ENCODE measurements around the gene RABGAP1L.

The RABGAP1L gene

GRCh38 chr1:174736831-174737230, 577.5 kb downstream of the RABGAP1L start:
- DNase-seq: no peak

DNA sequence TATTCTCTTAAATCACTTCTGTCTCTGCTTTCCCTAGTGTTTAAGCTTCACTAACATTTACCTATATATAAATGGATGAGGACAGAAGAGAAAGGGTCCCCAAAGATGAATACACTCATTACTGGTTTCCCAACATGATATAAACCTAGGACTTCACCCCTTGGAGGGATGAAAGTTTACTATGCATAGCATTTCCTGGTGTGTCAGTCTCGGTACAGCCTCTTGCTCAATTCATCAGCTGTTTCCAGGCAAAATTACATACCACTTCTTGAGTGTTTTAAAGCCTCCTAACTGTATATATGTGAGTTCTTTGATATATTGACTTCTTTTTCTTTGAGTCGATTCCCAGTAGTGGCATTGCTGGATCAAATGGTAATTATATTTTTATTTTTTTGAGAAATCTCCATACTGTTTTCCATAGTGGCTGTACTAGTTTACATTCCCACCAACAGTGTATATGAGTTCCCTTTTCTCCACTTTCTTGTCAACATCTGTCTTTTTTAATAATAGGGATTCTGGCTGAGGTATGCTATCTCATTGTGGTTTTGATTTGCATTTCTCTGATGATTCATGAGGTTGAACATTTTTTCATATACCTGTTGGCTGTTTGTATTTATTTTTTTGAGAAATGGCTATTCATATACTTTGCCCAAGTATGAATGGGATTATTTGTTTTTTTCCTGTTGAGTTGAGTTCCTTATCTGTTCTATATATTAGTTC, 581.1 kb downstream of the RABGAP1L start:
- DNase-seq: no peak

DNA sequence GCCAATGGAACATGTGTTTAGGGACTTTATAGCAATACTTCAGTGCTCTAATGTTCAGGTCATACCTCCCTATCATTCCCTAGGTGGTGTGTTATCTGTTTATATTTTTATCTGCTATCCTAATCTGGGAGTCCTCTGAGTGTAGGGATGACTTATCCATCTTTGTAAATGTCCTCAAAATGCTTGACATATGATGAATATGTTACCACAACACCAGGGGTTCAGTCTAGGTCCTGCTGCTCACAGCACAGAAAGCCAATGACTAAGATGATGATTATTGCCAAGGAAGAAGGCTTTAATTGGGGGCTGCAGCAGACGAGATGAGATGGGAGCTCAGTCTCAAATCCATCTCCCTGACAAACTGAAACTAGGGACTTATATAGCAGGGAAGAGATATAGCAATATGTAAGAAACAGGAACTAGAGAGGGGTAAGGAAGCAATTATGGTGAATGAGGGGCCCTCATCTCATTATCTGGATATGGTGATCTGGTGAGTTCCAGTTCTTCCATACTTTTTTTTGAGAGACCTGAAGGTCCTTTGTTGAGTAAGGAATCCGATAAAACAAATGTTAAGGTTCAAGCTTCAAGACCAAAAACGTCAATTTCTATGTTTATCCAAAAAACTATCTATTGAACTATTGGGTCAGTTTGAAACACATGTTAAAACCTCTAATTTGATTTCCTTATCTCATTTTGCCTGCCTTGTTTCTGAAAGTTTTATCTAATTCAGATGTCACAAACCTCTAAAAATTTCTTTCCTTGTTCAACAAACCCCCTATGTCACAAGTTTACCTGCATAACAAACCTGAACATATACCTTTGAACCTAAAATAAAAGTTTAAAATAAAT, 583.7 kb downstream of the RABGAP1L start:
- no peak for DNase-seq

GRCh38 chr1:174743654-174744561, 584.6 kb downstream of the RABGAP1L start:
- DNase-seq: no peak

GRCh38 chr1:174744886-174745285, 585.6 kb downstream of the RABGAP1L start:
- DNase-seq: no peak

DNA sequence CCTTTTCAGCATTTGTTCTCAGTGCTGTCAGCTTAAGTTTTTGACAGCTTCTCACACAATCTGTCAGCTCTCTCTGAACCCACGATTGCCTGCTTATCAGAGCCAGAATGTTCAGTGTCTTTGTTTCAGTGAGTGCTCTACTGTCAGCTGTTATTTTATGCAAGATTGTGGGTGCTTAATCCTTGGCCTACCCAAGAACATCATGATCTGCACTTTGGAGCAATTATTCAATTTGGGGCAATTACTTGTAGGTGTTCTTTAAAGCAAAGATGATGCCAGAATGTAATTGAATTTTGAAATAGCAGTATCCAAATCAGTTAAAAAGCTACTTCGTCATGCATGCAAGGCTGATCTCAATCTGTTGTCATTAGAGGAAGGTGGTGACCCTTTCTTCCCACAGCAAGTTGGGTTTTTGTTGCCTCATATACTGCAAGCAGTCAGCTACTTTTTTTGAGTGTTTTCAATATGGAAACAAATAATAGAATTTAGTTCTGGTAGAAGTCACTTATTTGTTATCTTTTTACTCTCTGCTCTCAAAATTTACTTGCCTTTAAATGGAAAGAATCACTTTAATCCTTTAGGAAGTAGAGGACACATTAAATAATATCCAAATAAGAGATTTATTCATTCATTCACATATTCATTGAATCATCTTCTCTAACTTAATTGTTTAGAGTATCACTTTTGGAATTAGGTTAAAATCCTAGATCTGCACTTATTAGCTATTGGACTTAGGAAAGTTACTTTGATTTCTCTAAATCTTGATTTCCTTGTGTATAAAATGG, 586.9 kb downstream of the RABGAP1L start:
- no peak for DNase-seq

DNA sequence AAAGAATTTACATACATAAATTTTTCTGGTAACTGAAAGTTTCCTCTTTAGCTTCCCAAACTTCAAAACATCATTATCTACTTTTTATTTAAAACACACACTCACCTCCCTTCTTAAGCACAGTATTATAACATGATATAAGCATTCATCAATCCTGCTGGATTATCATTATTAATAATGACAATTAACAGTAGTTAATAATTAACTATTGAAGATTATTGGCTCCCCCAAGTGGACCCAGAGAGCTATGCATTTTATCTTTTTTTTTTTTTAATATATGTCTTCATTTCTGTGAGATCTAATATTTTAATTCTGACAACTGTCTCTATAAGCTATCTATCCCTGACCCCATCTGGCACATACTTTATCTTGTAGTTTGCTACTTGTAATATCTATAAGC, 588.3 kb downstream of the RABGAP1L start:
- DNase-seq: no peak

- DNase-seq: no peak
Observed at GRCh38 chr1:174748586-174748985, 589.3 kb downstream of the RABGAP1L start.

- DNase-seq: no peak
Observed at GRCh38 chr1:174753131-174753530, 593.8 kb downstream of the RABGAP1L start.

DNA sequence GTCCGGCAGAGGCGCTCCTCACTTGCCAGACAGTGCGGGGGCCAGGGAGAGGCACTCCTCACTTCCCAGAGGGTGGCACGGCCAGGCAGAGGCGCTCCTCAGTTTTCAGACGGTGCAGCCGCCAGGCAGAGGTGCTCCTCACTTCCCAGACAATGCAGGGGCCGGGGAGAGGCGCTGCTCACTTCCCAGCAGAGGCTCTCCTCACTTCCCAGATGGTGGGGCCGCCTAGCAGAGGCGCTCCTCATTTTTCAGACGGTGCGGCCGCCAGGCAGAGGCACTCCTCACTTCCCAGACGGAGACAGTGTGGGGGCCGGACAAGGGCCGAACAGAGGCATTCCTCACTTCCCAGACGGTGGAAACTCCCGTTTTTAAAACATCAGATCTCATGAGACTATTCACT, 602.0 kb downstream of the RABGAP1L start:
- DNase-seq: no peak

DNA sequence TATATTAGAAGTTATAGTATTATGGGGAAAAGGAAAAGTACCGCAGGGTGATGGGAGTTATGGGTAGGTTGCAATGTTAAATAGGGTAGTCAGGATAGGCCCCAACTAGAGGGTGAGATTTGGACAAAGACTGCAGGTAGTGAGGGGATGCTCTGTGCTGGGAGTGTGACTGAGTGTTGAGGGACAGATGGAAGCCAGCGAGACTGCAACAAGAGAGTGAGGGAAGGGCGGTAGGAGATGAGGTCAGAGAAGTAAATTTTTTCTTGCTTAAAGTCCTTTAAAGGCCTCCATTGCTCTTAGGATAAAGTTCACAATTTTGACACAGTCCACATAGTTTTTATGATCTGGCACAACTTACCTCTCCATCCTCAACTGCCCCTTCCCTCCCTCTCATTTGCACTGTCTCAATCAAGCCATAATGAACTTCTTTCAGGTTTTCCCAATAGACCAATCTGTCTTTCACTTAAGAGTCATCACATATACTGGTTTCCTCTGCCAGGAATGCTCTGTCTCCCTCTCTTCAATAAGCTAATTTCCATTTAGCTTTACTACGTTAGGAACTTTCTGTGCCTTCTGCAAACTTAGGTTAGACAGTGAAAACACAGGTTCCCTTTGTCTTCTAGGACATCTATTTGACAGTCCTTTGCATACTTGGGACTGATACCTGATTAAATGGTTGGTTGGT, 602.7 kb downstream of the RABGAP1L start:
- DNase-seq: no peak

DNA sequence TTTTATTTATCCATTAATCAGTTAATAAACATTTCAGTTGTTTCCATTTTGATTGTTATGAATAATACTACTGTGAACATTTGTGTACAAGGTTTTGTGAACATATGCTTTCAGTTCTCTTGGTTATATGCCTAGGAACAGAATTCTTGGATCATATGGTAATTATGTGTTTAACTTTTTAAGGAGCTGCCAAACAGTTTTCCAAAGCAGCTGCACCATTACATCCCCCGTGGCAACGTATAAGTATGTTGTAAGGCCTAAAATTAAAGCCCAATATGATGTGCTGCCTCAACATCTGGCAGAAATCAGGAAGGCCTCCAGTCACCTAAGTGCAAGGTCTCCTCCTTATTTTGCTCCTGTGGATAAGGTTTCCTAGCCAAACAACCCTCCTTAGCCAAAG, 604.9 kb downstream of the RABGAP1L start:
- DNase-seq: no peak

DNA sequence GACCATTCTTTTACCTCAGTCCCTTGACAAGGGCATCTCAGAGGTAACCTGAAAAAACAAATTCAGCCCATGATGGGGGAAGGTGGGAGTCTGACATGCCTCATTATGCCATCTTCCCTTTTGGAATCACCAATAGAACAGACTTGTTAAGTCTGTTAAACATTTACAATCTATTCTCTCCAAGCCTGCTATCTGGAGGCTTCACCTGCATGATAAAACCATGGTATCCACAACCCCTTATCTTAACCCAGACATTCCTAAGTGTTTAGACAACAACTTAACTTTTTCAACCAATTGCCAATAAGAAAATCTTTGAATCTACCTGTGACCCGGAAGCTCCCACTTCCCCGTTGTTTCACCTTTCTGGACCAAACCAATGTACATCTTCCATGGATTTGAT, 607.4 kb downstream of the RABGAP1L start:
- no peak for DNase-seq

DNA sequence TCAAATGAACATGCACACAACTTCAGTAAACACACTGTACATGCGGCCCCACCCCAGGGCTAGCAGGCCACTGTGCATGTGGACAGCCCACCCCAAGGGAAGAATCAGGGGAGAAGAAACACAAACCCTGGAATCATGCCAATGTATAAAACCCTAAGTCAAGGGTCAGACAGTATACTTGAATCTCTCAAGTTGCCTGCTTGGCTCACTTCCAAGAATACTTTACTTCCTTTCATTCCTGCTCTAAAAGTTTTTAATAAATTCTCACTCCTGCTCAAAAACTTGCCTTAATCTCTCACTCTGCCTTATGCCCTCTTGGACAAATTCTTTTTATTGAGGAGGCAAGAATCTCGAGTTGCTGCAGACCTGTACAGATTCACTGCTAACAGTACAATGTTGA, 609.2 kb downstream of the RABGAP1L start:
- DNase-seq: no peak

DNA sequence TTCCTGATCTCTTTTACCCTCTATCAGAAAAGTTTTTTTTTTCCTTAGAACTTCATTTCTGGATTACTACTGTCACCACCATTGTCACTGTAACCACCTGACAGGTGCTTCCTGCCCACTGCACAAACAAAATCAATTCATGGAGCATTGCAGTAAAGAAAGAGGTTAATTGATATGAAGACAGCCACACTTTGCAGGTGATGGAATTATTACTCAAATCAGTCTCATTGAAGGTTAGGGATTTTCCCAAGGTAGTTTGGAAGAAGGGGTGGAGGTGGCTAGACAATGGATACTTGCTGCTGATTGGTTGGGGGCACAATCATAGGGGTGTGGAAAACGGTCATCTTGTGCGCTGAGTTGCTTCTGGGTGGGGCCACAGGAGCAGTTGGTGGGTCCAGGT, 609.6 kb downstream of the RABGAP1L start:
- no peak for DNase-seq

- DNase-seq: no peak
Observed at GRCh38 chr1:174769961-174770549, 610.7 kb downstream of the RABGAP1L start.

- no peak for DNase-seq
Observed at GRCh38 chr1:174775621-174776020, 616.3 kb downstream of the RABGAP1L start.

DNA sequence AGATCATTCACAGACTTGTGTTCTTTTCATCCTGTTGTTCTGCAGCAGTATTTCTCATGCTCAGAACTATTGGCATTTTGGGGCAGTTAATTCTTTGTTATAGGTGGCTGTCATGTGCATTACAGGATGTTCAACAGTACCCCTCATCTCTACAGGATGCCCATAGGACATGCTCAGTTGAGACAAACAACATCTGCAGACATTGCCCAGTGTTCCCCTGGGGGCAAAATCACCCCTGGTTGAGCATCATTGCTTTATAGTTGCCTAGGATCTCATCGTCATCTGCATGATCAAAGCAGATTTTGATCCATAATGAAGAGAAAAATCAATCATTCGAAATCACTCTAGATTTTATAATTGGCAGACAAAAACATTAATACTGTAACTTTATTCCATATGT, 617.9 kb downstream of the RABGAP1L start:
- DNase-seq: no peak

GRCh38 chr1:174785510-174785909, 626.2 kb downstream of the RABGAP1L start:
- no peak for DNase-seq

DNA sequence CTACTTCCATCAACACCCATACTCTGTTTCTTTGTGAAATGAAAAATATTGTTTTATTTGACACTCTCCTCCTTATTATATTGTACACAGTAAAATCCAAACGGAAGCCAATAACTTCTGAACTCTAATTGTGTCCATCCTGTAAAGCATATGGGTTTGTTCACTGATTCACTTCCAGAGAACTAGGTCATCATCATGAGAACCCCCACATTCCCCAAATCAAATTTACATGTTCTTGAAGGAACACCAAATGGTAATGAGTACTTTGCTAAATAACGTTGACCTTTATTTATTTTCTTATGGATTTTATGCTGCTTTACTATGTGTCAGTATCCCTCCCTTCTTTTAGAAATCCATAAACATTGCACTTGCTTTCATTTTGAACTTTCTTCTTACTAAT, 627.0 kb downstream of the RABGAP1L start:
- DNase-seq: no peak

- no peak for DNase-seq
Observed at GRCh38 chr1:174786760-174787159, 627.4 kb downstream of the RABGAP1L start.

All from activated naive CD4-positive, alpha-beta T cell treated with anti-CD3 and anti-CD28 coated beads, Interleukin-2, amount 50 U/mL, for 16 hours (primary cell).